H1 (cell line): ENCODE results near the gene WFDC1. TPM values are rescaled to one million over a fixed set of nuclear protein-coding genes. Genes with fewer than 3 reads are reported as not detected.

ENCODE experiments used
- polyA plus RNA-seq, 7 experiments: library from polyadenylated mRNA; depleted of rRNA in 3 of 7; stranded (reverse) in 5 of 7; unstranded in 2 of 7; fragments of >200 nt in 5 of 7; fragments of 200-250 nt in 2 of 7; gene quantifications; 1 replicate in 5 of 7; 2 replicates in 1 of 7; 4 replicates in 1 of 7; pipeline versions ENCODE4 v1.2.1 to v1.2.3, GENCODE V29; 2011 to 2013; ENCODE audit warnings: missing spikeins in 2 of 7, mixed read lengths in 2 of 7
- total RNA-seq: library from RNA; stranded (reverse); fragmentation: NEBNext Ultra II Directional; extraction: Animal tissue kit (Norgen Biotek cat#: 25700); gene quantifications from 2 replicates; pipeline ENCODE4 v1.2.1, GENCODE V29; 2021
- TF ChIP-seq, protein P1 (sequence below): fragments of 300-600 bp; sonication (generic); IDR thresholded peaks from 2 replicates; pipeline ENCODE4 v1.7.1; 2012; ENCODE audit warnings: low read length, moderate library complexity, mild to moderate bottlenecking, inconsistent platforms; ENCODE audit not compliant: insufficient replicate concordance

WFDC1 gene
- total and polyA plus RNA-seq, 2 of the 8 experiments (the other 6 are each of a cell fraction or from before 2014, with no cell fraction given) = 0.70 to 1.1 TPM

DNA sequence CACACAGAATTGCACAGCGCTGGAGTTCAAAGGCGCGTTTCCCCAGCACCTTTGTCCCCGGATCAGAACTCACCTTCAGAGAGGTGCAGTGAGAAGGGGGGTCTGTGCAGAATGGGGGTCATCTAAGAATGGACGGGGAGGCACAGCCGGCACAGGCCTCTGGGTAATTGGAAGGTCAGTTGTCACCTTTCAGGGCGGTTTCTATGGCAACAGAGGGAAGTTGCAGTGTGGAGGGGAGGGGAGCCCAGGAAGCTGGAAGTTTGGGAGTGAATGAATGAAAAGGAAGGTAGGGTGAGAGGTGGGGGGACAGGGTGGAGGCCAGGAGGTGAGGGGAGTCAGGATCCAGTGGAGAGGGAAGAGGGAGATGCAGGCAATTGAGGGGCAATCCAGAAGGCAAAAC lies 42.5 kb upstream of the WFDC1 start (continued):
- TF ChIP-seq, protein P1, sequence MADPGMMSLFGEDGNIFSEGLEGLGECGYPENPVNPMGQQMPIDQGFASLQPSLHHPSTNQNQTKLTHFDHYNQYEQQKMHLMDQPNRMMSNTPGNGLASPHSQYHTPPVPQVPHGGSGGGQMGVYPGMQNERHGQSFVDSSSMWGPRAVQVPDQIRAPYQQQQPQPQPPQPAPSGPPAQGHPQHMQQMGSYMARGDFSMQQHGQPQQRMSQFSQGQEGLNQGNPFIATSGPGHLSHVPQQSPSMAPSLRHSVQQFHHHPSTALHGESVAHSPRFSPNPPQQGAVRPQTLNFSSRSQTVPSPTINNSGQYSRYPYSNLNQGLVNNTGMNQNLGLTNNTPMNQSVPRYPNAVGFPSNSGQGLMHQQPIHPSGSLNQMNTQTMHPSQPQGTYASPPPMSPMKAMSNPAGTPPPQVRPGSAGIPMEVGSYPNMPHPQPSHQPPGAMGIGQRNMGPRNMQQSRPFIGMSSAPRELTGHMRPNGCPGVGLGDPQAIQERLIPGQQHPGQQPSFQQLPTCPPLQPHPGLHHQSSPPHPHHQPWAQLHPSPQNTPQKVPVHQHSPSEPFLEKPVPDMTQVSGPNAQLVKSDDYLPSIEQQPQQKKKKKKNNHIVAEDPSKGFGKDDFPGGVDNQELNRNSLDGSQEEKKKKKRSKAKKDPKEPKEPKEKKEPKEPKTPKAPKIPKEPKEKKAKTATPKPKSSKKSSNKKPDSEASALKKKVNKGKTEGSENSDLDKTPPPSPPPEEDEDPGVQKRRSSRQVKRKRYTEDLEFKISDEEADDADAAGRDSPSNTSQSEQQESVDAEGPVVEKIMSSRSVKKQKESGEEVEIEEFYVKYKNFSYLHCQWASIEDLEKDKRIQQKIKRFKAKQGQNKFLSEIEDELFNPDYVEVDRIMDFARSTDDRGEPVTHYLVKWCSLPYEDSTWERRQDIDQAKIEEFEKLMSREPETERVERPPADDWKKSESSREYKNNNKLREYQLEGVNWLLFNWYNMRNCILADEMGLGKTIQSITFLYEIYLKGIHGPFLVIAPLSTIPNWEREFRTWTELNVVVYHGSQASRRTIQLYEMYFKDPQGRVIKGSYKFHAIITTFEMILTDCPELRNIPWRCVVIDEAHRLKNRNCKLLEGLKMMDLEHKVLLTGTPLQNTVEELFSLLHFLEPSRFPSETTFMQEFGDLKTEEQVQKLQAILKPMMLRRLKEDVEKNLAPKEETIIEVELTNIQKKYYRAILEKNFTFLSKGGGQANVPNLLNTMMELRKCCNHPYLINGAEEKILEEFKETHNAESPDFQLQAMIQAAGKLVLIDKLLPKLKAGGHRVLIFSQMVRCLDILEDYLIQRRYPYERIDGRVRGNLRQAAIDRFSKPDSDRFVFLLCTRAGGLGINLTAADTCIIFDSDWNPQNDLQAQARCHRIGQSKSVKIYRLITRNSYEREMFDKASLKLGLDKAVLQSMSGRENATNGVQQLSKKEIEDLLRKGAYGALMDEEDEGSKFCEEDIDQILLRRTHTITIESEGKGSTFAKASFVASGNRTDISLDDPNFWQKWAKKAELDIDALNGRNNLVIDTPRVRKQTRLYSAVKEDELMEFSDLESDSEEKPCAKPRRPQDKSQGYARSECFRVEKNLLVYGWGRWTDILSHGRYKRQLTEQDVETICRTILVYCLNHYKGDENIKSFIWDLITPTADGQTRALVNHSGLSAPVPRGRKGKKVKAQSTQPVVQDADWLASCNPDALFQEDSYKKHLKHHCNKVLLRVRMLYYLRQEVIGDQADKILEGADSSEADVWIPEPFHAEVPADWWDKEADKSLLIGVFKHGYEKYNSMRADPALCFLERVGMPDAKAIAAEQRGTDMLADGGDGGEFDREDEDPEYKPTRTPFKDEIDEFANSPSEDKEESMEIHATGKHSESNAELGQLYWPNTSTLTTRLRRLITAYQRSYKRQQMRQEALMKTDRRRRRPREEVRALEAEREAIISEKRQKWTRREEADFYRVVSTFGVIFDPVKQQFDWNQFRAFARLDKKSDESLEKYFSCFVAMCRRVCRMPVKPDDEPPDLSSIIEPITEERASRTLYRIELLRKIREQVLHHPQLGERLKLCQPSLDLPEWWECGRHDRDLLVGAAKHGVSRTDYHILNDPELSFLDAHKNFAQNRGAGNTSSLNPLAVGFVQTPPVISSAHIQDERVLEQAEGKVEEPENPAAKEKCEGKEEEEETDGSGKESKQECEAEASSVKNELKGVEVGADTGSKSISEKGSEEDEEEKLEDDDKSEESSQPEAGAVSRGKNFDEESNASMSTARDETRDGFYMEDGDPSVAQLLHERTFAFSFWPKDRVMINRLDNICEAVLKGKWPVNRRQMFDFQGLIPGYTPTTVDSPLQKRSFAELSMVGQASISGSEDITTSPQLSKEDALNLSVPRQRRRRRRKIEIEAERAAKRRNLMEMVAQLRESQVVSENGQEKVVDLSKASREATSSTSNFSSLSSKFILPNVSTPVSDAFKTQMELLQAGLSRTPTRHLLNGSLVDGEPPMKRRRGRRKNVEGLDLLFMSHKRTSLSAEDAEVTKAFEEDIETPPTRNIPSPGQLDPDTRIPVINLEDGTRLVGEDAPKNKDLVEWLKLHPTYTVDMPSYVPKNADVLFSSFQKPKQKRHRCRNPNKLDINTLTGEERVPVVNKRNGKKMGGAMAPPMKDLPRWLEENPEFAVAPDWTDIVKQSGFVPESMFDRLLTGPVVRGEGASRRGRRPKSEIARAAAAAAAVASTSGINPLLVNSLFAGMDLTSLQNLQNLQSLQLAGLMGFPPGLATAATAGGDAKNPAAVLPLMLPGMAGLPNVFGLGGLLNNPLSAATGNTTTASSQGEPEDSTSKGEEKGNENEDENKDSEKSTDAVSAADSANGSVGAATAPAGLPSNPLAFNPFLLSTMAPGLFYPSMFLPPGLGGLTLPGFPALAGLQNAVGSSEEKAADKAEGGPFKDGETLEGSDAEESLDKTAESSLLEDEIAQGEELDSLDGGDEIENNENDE = no peak
